K562 (cell line): Measurements from ENCODE around the gene NAA10. TPM values are rescaled to one million over a fixed set of nuclear protein-coding genes. Genes with fewer than 3 reads are reported as not detected.
A peak's percentile ranks its signal among the peaks of the same experiment; 100 is the strongest.

ENCODE experiments used
- CBX1 ChIP-seq: sonication (generic); IDR thresholded peaks from 2 replicates; pipeline ENCODE4 v1.6.1; 2016; ENCODE audit warnings: antibody characterized with exemption, low read depth, mild to moderate bottlenecking
- CBX3 ChIP-seq, 2 experiments: IDR thresholded peaks; 1 replicate in 1 of 2; 2 replicates in 1 of 2; pipeline ENCODE4 v1.6.1; 2012; ENCODE audit warnings: inconsistent platforms in 2 of 2, low read length in 2 of 2, borderline replicate concordance in 1 of 2, control low read depth in 1 of 2
- CEBPB ChIP-seq: fragments of 450-650 bp; IDR thresholded peaks from 2 replicates; pipeline ENCODE4 v1.6.1; 2016; ENCODE audit warnings: missing genetic modification characterization, missing compliant biosample characterization
- CTCFL ChIP-seq: IDR thresholded peaks from 2 replicates; pipeline ENCODE4 v1.6.1; 2011; ENCODE audit warnings: borderline replicate concordance, low read depth, mild to moderate bottlenecking, moderate library complexity, low read length; ENCODE audit not compliant: insufficient read depth, poor library complexity, severe bottlenecking
- E2F8 ChIP-seq: fragments of 450-650 bp; IDR thresholded peaks from 2 replicates; pipeline ENCODE4 v1.7.1; 2018; ENCODE audit warnings: mild to moderate bottlenecking, low read depth; ENCODE audit not compliant: partially characterized antibody
- E4F1 ChIP-seq: fragments of 250-450 bp; sonication (Bioruptor Pico); IDR thresholded peaks from 2 replicates; pipeline ENCODE4 v1.5.0; 2021; ENCODE audit warnings: mild to moderate bottlenecking, borderline replicate concordance
- GABPB1 ChIP-seq: sonication (generic); formaldehyde crosslinking; IDR thresholded peaks from 2 replicates; pipeline ENCODE4 v1.8.0; 2022; ENCODE audit warnings: mild to moderate bottlenecking, missing genetic modification reagents
- HNRNPH1 ChIP-seq: fragments of 200-400 bp; formaldehyde crosslinking; optimal IDR thresholded peaks from 2 replicates; pipeline ENCODE3; 2017; ENCODE audit warnings: low read depth, mild to moderate bottlenecking, low read length, moderate library complexity
- MYNN ChIP-seq, 2 experiments: sonication (generic); formaldehyde crosslinking in 1 of 2; IDR thresholded peaks; 2 replicates each; pipeline versions ENCODE4 v1.5.0 to v1.6.1; 2016 to 2020; ENCODE audit warnings: antibody characterized with exemption in 1 of 2, missing genetic modification reagents in 1 of 2
- TFAP4 ChIP-seq: sonication (generic); formaldehyde crosslinking; IDR thresholded peaks from 2 replicates; pipeline ENCODE4 v1.8.0; 2022; ENCODE audit warnings: missing genetic modification reagents, mild to moderate bottlenecking, moderate library complexity, borderline replicate concordance
- ZNF143 ChIP-seq: sonication (generic); formaldehyde crosslinking; IDR thresholded peaks from 2 replicates; pipeline ENCODE4 v1.9.0; 2022; ENCODE audit warnings: mild to moderate bottlenecking, missing genetic modification reagents
- ZNF655 ChIP-seq: fragments of 250-450 bp; sonication (Bioruptor Pico); IDR thresholded peaks from 2 replicates; pipeline ENCODE4 v1.5.0; 2021
- ZNF668 ChIP-seq: fragments of 250-450 bp; sonication (Bioruptor Pico); IDR thresholded peaks from 2 replicates; pipeline ENCODE4 v1.8.0; 2022; ENCODE audit warnings: mild to moderate bottlenecking, inconsistent platforms
- ZNF717 ChIP-seq: fragments of 250-450 bp; sonication (Bioruptor Pico); IDR thresholded peaks from 2 replicates; pipeline ENCODE4 v1.5.0; 2021
- polyA plus RNA-seq, 8 experiments: library from polyadenylated mRNA; depleted of rRNA in 4 of 8; stranded (reverse) in 5 of 8; unstranded in 3 of 8; fragments of >200 nt; fragmentation: Nextera tagmentation in 2 of 8; fragmentation: Illumina TruSeq in 1 of 8; extraction: Ambion mirVana in 2 of 8; extraction: Trizol in 1 of 8; gene quantifications; 2 replicates each; pipeline versions ENCODE4 v1.2.1 to v1.2.3, GENCODE V29; 2011 to 2014; ENCODE audit warnings: inconsistent platforms in 1 of 8, missing spikeins in 1 of 8
- total RNA-seq, 7 experiments: library from RNA; depleted of rRNA in 6 of 7; stranded (reverse); fragments of >200 nt in 6 of 7; fragmentation: Illumina TruSeq in 2 of 7; extraction: Trizol in 2 of 7; gene quantifications; 2 replicates each; pipeline versions ENCODE4 v1.2.1 to v1.2.3, GENCODE V29; 2011 to 2021; ENCODE audit warnings: low replicate concordance in 1 of 7

Gene NAA10
- total and polyA plus RNA-seq, 9 of the 15 experiments (the other 6 are each of a cell fraction or from before 2014, with no cell fraction given) = 11.1 to 250 (median 134) TPM

- TF ChIP-seq ZNF143 (CRISPR knock-in tag) = no peak
- TF ChIP-seq E2F8 = peak; percentile 15
- no peak for TF ChIP-seq CTCFL
- no peak for TF ChIP-seq HNRNPH1
- TF ChIP-seq ZNF668 (CRISPR knock-in tag) = no peak
- no peak for TF ChIP-seq ZNF655 (CRISPR knock-in tag)
- TF ChIP-seq GABPB1 (CRISPR knock-in tag) = peak; percentile 11
- peak; percentile 41 for TF ChIP-seq TFAP4 (CRISPR knock-in tag)
- TF ChIP-seq ZNF717 (CRISPR knock-in tag) = no peak
- TF ChIP-seq E4F1 (CRISPR knock-in tag) = no peak
- TF ChIP-seq MYNN (IDR thresholded peaks at IDR 0.05) = no peak
- TF ChIP-seq MYNN (CRISPR knock-in tag; IDR thresholded peaks at IDR 0.05) = no peak
- no peak for TF ChIP-seq CBX1
- no peak for TF ChIP-seq CBX3 (IDR thresholded peaks at IDR 0.05; ENCODE audit: borderline replicate concordance in 1 of 2, low read length in 2 of 2)
- no peak for TF ChIP-seq CEBPB (tag)
Observed at GRCh38 chrX:153971450-153972367, 36.9 kb upstream of the NAA10 start, which contains the start of gene HCFC1 (continued).
